ENCODE data around the gene BRD7. TPM values are rescaled to one million over a fixed set of nuclear protein-coding genes. Genes with fewer than 3 reads are reported as not detected.

BRD7 gene
- total and polyA plus RNA-seq, 2 of the 13 experiments (the other 11 are each of a cell fraction or from before 2014, with no cell fraction given) = 82.3 to 149 TPM

DNA sequence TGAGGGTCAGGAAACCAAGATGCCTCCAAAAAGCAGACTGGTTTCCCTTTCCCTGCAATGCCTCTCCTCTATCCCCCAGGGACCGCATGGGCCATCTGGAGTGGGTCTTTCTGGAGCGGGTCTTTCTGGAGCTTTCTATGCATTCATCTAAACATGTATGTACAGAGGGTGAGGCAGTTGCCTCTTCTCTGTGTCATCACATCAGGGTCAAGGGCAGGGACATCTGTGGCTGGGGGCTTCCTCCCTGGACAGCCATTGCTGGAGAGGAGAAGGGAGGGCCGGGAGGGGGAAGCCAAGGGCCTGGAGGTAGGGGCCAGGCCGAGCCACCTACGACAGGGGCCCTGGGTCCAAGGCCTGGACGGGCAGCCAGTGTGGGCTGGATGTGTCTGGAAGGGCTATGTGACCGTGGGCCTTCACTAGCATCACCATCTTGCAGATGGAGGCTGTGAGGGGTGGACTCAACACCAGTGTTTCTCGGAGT lies 101.6 kb downstream of the BRD7 start (continued):
- TF ChIP-seq, protein P1, sequence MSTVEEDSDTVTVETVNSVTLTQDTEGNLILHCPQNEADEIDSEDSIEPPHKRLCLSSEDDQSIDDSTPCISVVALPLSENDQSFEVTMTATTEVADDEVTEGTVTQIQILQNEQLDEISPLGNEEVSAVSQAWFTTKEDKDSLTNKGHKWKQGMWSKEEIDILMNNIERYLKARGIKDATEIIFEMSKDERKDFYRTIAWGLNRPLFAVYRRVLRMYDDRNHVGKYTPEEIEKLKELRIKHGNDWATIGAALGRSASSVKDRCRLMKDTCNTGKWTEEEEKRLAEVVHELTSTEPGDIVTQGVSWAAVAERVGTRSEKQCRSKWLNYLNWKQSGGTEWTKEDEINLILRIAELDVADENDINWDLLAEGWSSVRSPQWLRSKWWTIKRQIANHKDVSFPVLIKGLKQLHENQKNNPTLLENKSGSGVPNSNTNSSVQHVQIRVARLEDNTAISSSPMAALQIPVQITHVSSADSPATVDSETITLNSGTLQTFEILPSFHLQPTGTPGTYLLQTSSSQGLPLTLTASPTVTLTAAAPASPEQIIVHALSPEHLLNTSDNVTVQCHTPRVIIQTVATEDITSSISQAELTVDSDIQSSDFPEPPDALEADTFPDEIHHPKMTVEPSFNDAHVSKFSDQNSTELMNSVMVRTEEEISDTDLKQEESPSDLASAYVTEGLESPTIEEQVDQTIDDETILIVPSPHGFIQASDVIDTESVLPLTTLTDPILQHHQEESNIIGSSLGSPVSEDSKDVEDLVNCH (CRISPR knock-in tag; IDR thresholded peaks at IDR 0.05) = no peak
- TF ChIP-seq EED (CRISPR knock-in tag; IDR thresholded peaks at IDR 0.05) = no peak

DNA sequence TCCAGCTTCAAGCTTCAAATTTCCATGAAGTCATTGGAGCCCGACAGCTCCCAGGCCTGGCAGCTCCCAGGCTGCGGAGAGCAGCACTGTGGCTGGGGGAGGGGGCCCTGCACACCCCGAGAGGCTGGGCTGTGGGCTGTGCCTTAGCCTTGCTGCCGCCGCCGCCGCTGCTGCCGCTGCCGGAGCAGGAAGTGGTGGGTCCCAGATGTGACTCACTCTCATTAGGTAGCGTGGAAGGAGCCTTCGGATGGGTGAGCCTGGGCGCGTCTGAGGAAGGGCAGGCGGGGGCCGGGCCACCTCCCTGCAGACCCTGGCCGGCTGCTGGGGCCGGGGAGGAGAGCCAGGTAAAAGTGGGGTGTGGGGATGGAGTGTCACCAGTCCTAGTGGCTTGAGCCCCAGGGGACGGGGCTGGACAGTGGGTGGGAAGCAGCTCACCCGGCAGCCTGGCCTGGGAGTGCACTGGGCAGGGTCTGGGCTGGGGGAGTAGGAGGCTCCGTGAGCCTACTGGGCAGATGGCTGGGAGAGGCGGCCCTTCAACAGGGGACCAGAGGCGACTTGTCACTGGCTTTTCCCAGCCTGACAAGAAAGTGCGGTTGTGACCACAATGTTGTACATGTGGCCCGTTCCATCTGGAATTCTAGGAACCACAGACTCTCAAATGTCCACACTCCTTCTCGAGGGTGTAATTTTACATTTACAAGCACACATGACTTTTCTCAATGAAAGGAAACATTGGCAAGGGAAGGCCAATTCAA lies 102.3 kb downstream of the BRD7 start, which contains the start of gene ADCY7:
TSS of gene ADCY7 (plus strand) at position 215 of the 755 bp plus-strand sequence. CDS start 21,629 bp downstream, outside the sequence.
- intact Hi-C loops (cut with micrococcal nuclease; ENCODE audit: unreplicated experiment) (no loop called here), in situ Hi-C loops (cut with HindIII; ENCODE audit: extremely low pct_ligation_motif_present, low pct_unique_long_range_greater_than_20kb) (loop anchor here (5.0 to 10.0 kb wide), 2 partner anchors 36 to 398 kb away; no protein-coding TSS in a partner anchor)
- peaks cover 3 to 11% of the 10 kb centered on the region in 2 experiments for H3K27me3 ChIP-seq (ENCODE audit: control insufficient read depth in 1 of 2, insufficient read depth in 2 of 2, low read length in 2 of 2)
- H2AFZ ChIP-seq (ENCODE audit: low read length) = no peak within 1 kb of the TSS
- no peak within 1 kb of the TSS for H3K4me3 ChIP-seq (replicated peaks in 1 of 3; ENCODE audit: insufficient read depth in 1 of 3, low read depth in 2 of 3, low read length in 3 of 3)
- ATAC-seq (no peak), FAIRE-seq (no peak), DNase-seq (ENCODE audit: low spot score) (no peak)
- WGBS (ENCODE audit: low lambda C conversion rate) = 77% methylated on average over 22 of the region's 25 CpGs
- ChIA-PET POLR2A (no interaction called here), CTCF (ENCODE audit: low intra/inter-chr PET ratio, low total read pairs) (interaction anchor here (1.2 kb wide), 1 partner anchor 47 kb away, joined by 3 read pairs; no protein-coding TSS in a partner anchor)
- no peak within 1 kb of the TSS for H3K4me2 ChIP-seq (ENCODE audit: low read depth, low read length)
- H4K20me1 ChIP-seq (ENCODE audit: insufficient read depth, low read length) = no peaks in the 10 kb centered on the region
- no peak within 1 kb of the TSS for H3K9ac ChIP-seq (ENCODE audit: insufficient read depth, low read depth, low read length)
- BruUV-seq (replicated peaks) = no TSS peak
- no peaks in the 10 kb centered on the region for H3K36me3 ChIP-seq (replicated peaks in 1 of 2; ENCODE audit: control insufficient read depth in 1 of 2, insufficient read depth in 2 of 2, low read length in 2 of 2)
- peaks cover 67% of the 10 kb centered on the region for H3K4me1 ChIP-seq (ENCODE audit: insufficient read depth, low read length)
- H3K27ac ChIP-seq (ENCODE audit: extremely low read length, insufficient read depth, low read length) = no peak within 1 kb of the TSS
- TF ChIP-seq GABPB1 (CRISPR knock-in tag; IDR thresholded peaks at IDR 0.05) (peak; percentile 33; the same call in 1 of the 2 replicates), HNRNPLL (IDR thresholded peaks at IDR 0.05; ENCODE audit: low read depth, low read length, poor library complexity, severe bottlenecking) (peak; percentile 49), ZSCAN9 (CRISPR knock-in tag; IDR thresholded peaks at IDR 0.05; ENCODE audit: borderline replicate concordance) (no peak)
- TF ChIP-seq, protein P2, sequence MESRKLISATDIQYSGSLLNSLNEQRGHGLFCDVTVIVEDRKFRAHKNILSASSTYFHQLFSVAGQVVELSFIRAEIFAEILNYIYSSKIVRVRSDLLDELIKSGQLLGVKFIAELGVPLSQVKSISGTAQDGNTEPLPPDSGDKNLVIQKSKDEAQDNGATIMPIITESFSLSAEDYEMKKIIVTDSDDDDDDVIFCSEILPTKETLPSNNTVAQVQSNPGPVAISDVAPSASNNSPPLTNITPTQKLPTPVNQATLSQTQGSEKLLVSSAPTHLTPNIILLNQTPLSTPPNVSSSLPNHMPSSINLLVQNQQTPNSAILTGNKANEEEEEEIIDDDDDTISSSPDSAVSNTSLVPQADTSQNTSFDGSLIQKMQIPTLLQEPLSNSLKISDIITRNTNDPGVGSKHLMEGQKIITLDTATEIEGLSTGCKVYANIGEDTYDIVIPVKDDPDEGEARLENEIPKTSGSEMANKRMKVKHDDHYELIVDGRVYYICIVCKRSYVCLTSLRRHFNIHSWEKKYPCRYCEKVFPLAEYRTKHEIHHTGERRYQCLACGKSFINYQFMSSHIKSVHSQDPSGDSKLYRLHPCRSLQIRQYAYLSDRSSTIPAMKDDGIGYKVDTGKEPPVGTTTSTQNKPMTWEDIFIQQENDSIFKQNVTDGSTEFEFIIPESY (CRISPR knock-in tag; IDR thresholded peaks at IDR 0.05) = peak; percentile 67; the same call in 1 of the 2 replicates
- H3K79me2 ChIP-seq (ENCODE audit: insufficient read depth, low read length) = no peaks in the 10 kb centered on the region
- no peaks in the 10 kb centered on the region for H3K9me3 ChIP-seq (ENCODE audit: low read length)

Small RNA genes lying within 50 kb of the gene (microRNA-seq; reads per million reads assigned to microRNA genes)
- not detected for gene MIR6771

Small RNA genes lying within 50 kb of the gene (small RNA-seq; reads per million reads assigned to genes)
- 0 reads per million in 3 experiments for gene MIR6771 (ENCODE audit: insufficient read depth in 2 of 3, insufficient read length in 3 of 3, low read depth in 2 of 3, low replicate concordance in 1 of 3)

Other genes with a start within 250 kb of the BRD7 start
- 32.8 and 36.0 TPM in 2 replicates for gene TENT4B, start 215.7 kb downstream of the BRD7 start, total RNA-seq (2016; rRNA removed; fragmentation: Illumina TruSeq; extraction: Trizol)
- 12.0 and 15.0 TPM in 2 replicates for gene TENT4B, start 215.7 kb downstream of the BRD7 start, polyA plus RNA-seq (2011; rRNA removed)
- 2.3 and 4.3 TPM in 2 replicates for gene ADCY7, start 102.4 kb downstream of the BRD7 start, total RNA-seq (2016; rRNA removed; fragmentation: Illumina TruSeq; extraction: Trizol)
- gene ADCY7, start 102.4 kb downstream of the BRD7 start, polyA plus RNA-seq (2011; rRNA removed) = 2.2 and 3.7 TPM in 2 replicates
- 59.0 and 70.4 TPM in 2 replicates for gene NKD1, start 179.4 kb upstream of the BRD7 start, total RNA-seq (2016; rRNA removed; fragmentation: Illumina TruSeq; extraction: Trizol)
- 86.1 and 121 TPM in 2 replicates for gene NKD1, start 179.4 kb upstream of the BRD7 start, polyA plus RNA-seq (2011; rRNA removed)

All from HepG2 (cell line).